SK-N-MC (cell line): ENCODE measurements around the gene CACNA1H.
"Not testable (repeated sequence)": the region's sequence is repeated elsewhere in the genome, so short reads cannot be mapped to it uniquely, and the experiment has no call there.

Source experiments
- DNase-seq: peaks from one replicate; pipeline ENCODE4 v3.0.0-alpha.2; 2011; ENCODE audit warnings: low read depth, low spot score
- H3K27ac ChIP-seq: fragments of 200-600 bp; sonication (generic); 2 replicates; pipeline ENCODE4 v1.5.1; 2016; ENCODE audit warnings: mixed run types
- H3K36me3 ChIP-seq: fragments of 200-600 bp; sonication (generic); 2 replicates; pipeline ENCODE4 v1.6.1; 2017; ENCODE audit warnings: antibody characterized with exemption, low read length, mixed read lengths; ENCODE audit not compliant: insufficient read depth
- H3K4me3 ChIP-seq: fragments of 200-600 bp; sonication (generic); 2 replicates; pipeline ENCODE4 v1.5.1; 2016
- H3K9ac ChIP-seq: fragments of 200-600 bp; sonication (generic); 2 replicates; pipeline ENCODE4 v1.8.0; 2017; ENCODE audit warnings: mixed run types, mixed read lengths; ENCODE audit not compliant: insufficient read length
- H3K9me3 ChIP-seq: fragments of 200-600 bp; sonication (generic); 2 replicates; pipeline ENCODE4 v1.6.1; 2017; ENCODE audit warnings: low read depth, mild to moderate bottlenecking, antibody characterized with exemption, low read length, moderate library complexity, mixed read lengths
- EZH2 ChIP-seq: fragments of 200-600 bp; sonication (generic); IDR thresholded peaks from one replicate; pipeline ENCODE4 v1.6.1; 2017; ENCODE audit warnings: antibody characterized with exemption
- FOXP2 ChIP-seq: optimal IDR thresholded peaks from 2 replicates; pipeline ENCODE3; 2011; ENCODE audit warnings: mild to moderate bottlenecking, moderate library complexity; ENCODE audit not compliant: insufficient read depth; ENCODE audit errors: extremely low read length, control extremely low read depth
- POLR2AphosphoS5 ChIP-seq: IDR thresholded peaks from 2 replicates; pipeline ENCODE4 v1.6.1; 2012; ENCODE audit warnings: mild to moderate bottlenecking, low read depth, low read length, borderline replicate concordance

CACNA1H gene

GRCh38 chr16:1254821-1255220 lies 101.9 kb downstream of the CACNA1H start:
- H3K27ac ChIP-seq, DNase-seq, H3K4me3 ChIP-seq, H3K9me3 ChIP-seq, H3K9ac ChIP-seq, H3K36me3 ChIP-seq: not testable (repeated sequence)

GRCh38 chr16:1255276-1256122 lies 102.6 kb downstream of the CACNA1H start, which contains the start of gene TPSD1:
Gene TPSD1 (plus strand): TSS chr16:1256069. CDS start chr16:1256281, 212 bp downstream.
- H3K9ac ChIP-seq, DNase-seq, H3K4me3 ChIP-seq: not testable (repeated sequence)

GRCh38 chr16:1256296-1256873 lies 103.5 kb downstream of the CACNA1H start:
- H3K36me3 ChIP-seq, H3K27ac ChIP-seq, DNase-seq, H3K9me3 ChIP-seq, H3K9ac ChIP-seq, H3K4me3 ChIP-seq: not testable (repeated sequence)

More at GRCh38 chr16:1255276-1256122, 102.6 kb downstream of the CACNA1H start, which contains the start of gene TPSD1:
- not testable (repeated sequence) for H3K27ac ChIP-seq, H3K9me3 ChIP-seq, H3K36me3 ChIP-seq

GRCh38 chr16:1256874-1257322 lies 104.0 kb downstream of the CACNA1H start:
- H3K27ac ChIP-seq, result no peak overlapping the region
- TF ChIP-seq EZH2, result no peak
- TF ChIP-seq POLR2AphosphoS5, result no peak
- no peak overlapping the region for H3K4me3 ChIP-seq
- no peak overlapping the region for H3K9ac ChIP-seq
- no peaks in the 10 kb centered on the region for H3K9me3 ChIP-seq
- no peaks in the 10 kb centered on the region for H3K36me3 ChIP-seq
- no peak for DNase-seq

- no peak for DNase-seq
- no peak overlapping the region for H3K4me3 ChIP-seq
- TF ChIP-seq POLR2AphosphoS5 (no peak), EZH2 (no peak), FOXP2 (no peak)
- no peak overlapping the region for H3K27ac ChIP-seq
- H3K9ac ChIP-seq, result no peak overlapping the region
- H3K36me3 ChIP-seq, result no peaks in the 10 kb centered on the region
- H3K9me3 ChIP-seq, result no peaks in the 10 kb centered on the region
Measured at GRCh38 chr16:1257561-1258224, 104.8 kb downstream of the CACNA1H start.

GRCh38 chr16:1258225-1258600 lies 105.3 kb downstream of the CACNA1H start:
- TF ChIP-seq FOXP2 (no peak), POLR2AphosphoS5 (no peak), EZH2 (no peak)
- Histone ChIP-seq H3K36me3 (no peaks in the 10 kb centered on the region), H3K27ac (no peak overlapping the region), H3K9me3 (no peaks in the 10 kb centered on the region), H3K9ac (no peak overlapping the region), H3K4me3 (no peak overlapping the region)
- no peak for DNase-seq

GRCh38 chr16:1258906-1259759 lies 106.2 kb downstream of the CACNA1H start:
- Histone ChIP-seq H3K9ac (no peak overlapping the region), H3K4me3 (no peak overlapping the region)

GRCh38 chr16:1259760-1260068 lies 106.8 kb downstream of the CACNA1H start:
- no peak for DNase-seq
- Histone ChIP-seq H3K9me3 (no peaks in the 10 kb centered on the region), H3K36me3 (no peaks in the 10 kb centered on the region), H3K9ac (no peak overlapping the region), H3K4me3 (no peak overlapping the region), H3K27ac (no peak overlapping the region)
- TF ChIP-seq FOXP2 (no peak), EZH2 (no peak), POLR2AphosphoS5 (no peak)

More at GRCh38 chr16:1258906-1259759, 106.2 kb downstream of the CACNA1H start:
- no peaks in the 10 kb centered on the region for H3K9me3 ChIP-seq
- TF ChIP-seq FOXP2 (no peak), EZH2 (no peak), POLR2AphosphoS5 (no peak)
- DNase-seq, result no peak
- no peaks in the 10 kb centered on the region for H3K36me3 ChIP-seq
- H3K27ac ChIP-seq, result no peak overlapping the region
